SK-N-SH treated with all-trans-retinoic acid at 6 μM for 48 hours (cell line): Measurements from ENCODE around the gene POU4F2.

Experiments used
- ISL1 ChIP-seq: fragments of 250-450 bp; sonication (Bioruptor Pico); IDR thresholded peaks from 2 replicates; pipeline ENCODE4 v2.1.2; 2022; ENCODE audit warnings: mild to moderate bottlenecking, moderate library complexity
- ZC3H10 ChIP-seq: fragments of 250-450 bp; sonication (Bioruptor Pico); IDR thresholded peaks from 2 replicates; pipeline ENCODE4 v1.5.1; 2021; ENCODE audit warnings: mild to moderate bottlenecking, moderate library complexity

GRCh38 chr4:146590801-146591200 is 47.9 kb upstream of the POU4F2 start:
- TF ChIP-seq ISL1 (CRISPR knock-in tag) (no peak), ZC3H10 (CRISPR knock-in tag) (no peak)
